ENCODE results near the gene HORMAD1. TPM values are rescaled to one million over a fixed set of nuclear protein-coding genes. Genes with fewer than 3 reads are reported as not detected.
"Not testable (repeated sequence)": the region's sequence is repeated elsewhere in the genome, so short reads cannot be mapped to it uniquely, and the experiment has no call there.

Gene HORMAD1
- total RNA-seq, 2 donors from 2014 or later, result 0.19 TPM; not detected in 1

- DNase-seq (no peak), ATAC-seq (replicated peaks in 1 of 2) (peak in 1 of 2 donors; percentile 60)
- Mint-ChIP-seq H3K4me1 (ENCODE audit: low read depth) (no peaks in the 10 kb centered on the region), H3K9me3 (no peaks in the 10 kb centered on the region), H3K36me3 (ENCODE audit: insufficient read depth in 2 of 2) (peaks cover 2 to 6% of the 10 kb centered on the region in 2 donors), H3K27me3 (ENCODE audit: low read depth) (no peaks in the 10 kb centered on the region), H3K27ac (no peak overlapping the region), H3K4me3 (no peak overlapping the region)
Measured at GRCh38 chr1:150748878-150749719, 28.4 kb upstream of the HORMAD1 start.

GRCh38 chr1:150730130-150730721 lies 9.5 kb upstream of the HORMAD1 start:
- Mint-ChIP-seq H3K9me3 (no peaks in the 10 kb centered on the region), H3K36me3 (ENCODE audit: insufficient read depth in 2 of 2) (no peaks in the 10 kb centered on the region), H3K27me3 (ENCODE audit: low read depth) (no peaks in the 10 kb centered on the region), H3K4me1 (ENCODE audit: low read depth) (no peaks in the 10 kb centered on the region), H3K4me3 (no peak overlapping the region), H3K27ac (no peak overlapping the region)
- ATAC-seq (replicated peaks in 1 of 2) (no peak), DNase-seq (no peak)

- DNase-seq, result no peak
- no peak overlapping the region for H3K4me3 Mint-ChIP-seq
- no peak overlapping the region for H3K27ac Mint-ChIP-seq
- peaks cover 5% of the 10 kb centered on the region for H3K27me3 Mint-ChIP-seq (ENCODE audit: low read depth)
- no peaks in the 10 kb centered on the region for H3K9me3 Mint-ChIP-seq
- no peaks in the 10 kb centered on the region for H3K36me3 Mint-ChIP-seq (ENCODE audit: insufficient read depth in 2 of 2)
- H3K4me1 Mint-ChIP-seq (ENCODE audit: low read depth), result no peaks in the 10 kb centered on the region
- no peak for ATAC-seq (replicated peaks in 1 of 2)
Measured at GRCh38 chr1:150724336-150724735, 3.6 kb upstream of the HORMAD1 start.

GRCh38 chr1:150720098-150720497 lies 597 bp downstream of the HORMAD1 start:
- H3K27me3 Mint-ChIP-seq (ENCODE audit: low read depth), result peaks cover 5% of the 10 kb centered on the region
- no peaks in the 10 kb centered on the region for H3K9me3 Mint-ChIP-seq
- ATAC-seq (replicated peaks in 1 of 2) (no peak), DNase-seq (no peak)
- H3K4me1 Mint-ChIP-seq (ENCODE audit: low read depth), result no peaks in the 10 kb centered on the region
- H3K36me3 Mint-ChIP-seq (ENCODE audit: insufficient read depth in 2 of 2), result no peaks in the 10 kb centered on the region
- no peak overlapping the region for H3K27ac Mint-ChIP-seq
- H3K4me3 Mint-ChIP-seq, result no peak overlapping the region

GRCh38 chr1:150718225-150718891 lies 2.3 kb downstream of the HORMAD1 start:
- H3K9me3 Mint-ChIP-seq, result no peaks in the 10 kb centered on the region
- H3K36me3 Mint-ChIP-seq (ENCODE audit: insufficient read depth in 2 of 2), result no peaks in the 10 kb centered on the region
- H3K4me1 Mint-ChIP-seq (ENCODE audit: low read depth), result no peaks in the 10 kb centered on the region
- DNase-seq (no peak), ATAC-seq (replicated peaks in 1 of 2) (peak in 1 of 2 donors; percentile 28)
- H3K27ac Mint-ChIP-seq, result no peak overlapping the region
- H3K4me3 Mint-ChIP-seq, result no peak overlapping the region
- peaks cover 3% of the 10 kb centered on the region for H3K27me3 Mint-ChIP-seq (ENCODE audit: low read depth)

- not testable (repeated sequence) for ATAC-seq (replicated peaks in 1 of 2)
Measured at GRCh38 chr1:150709031-150709430, 11.7 kb downstream of the HORMAD1 start.

GRCh38 chr1:150708595-150708994 lies 12.1 kb downstream of the HORMAD1 start:
- H3K36me3 Mint-ChIP-seq (ENCODE audit: insufficient read depth in 2 of 2), result no peaks in the 10 kb centered on the region
- peaks cover 7% of the 10 kb centered on the region for H3K27me3 Mint-ChIP-seq (ENCODE audit: low read depth)
- no peak overlapping the region for H3K4me3 Mint-ChIP-seq
- peak in 1 of 2 donors; percentile 52 for ATAC-seq (replicated peaks in 1 of 2)
- H3K27ac Mint-ChIP-seq, result no peak overlapping the region
- no peaks in the 10 kb centered on the region for H3K9me3 Mint-ChIP-seq
- no peaks in the 10 kb centered on the region for H3K4me1 Mint-ChIP-seq (ENCODE audit: low read depth)
- peak; percentile 27 to 29 for DNase-seq

More at GRCh38 chr1:150709031-150709430, 11.7 kb downstream of the HORMAD1 start:
- H3K27me3 Mint-ChIP-seq (ENCODE audit: low read depth); DNase-seq; H3K9me3 Mint-ChIP-seq; H3K27ac Mint-ChIP-seq; H3K36me3 Mint-ChIP-seq (ENCODE audit: insufficient read depth in 2 of 2); H3K4me1 Mint-ChIP-seq (ENCODE audit: low read depth); H3K4me3 Mint-ChIP-seq: not testable (repeated sequence)

GRCh38 chr1:150706091-150706490 lies 14.6 kb downstream of the HORMAD1 start:
- H3K27ac Mint-ChIP-seq, result no peak overlapping the region
- peaks cover 7% of the 10 kb centered on the region for H3K27me3 Mint-ChIP-seq (ENCODE audit: low read depth)
- DNase-seq (no peak), ATAC-seq (replicated peaks in 1 of 2) (no peak)
- no peak overlapping the region for H3K4me3 Mint-ChIP-seq
- no peaks in the 10 kb centered on the region for H3K4me1 Mint-ChIP-seq (ENCODE audit: low read depth)
- H3K9me3 Mint-ChIP-seq, result no peaks in the 10 kb centered on the region
- no peaks in the 10 kb centered on the region for H3K36me3 Mint-ChIP-seq (ENCODE audit: insufficient read depth in 2 of 2)

- Mint-ChIP-seq H3K36me3 (ENCODE audit: insufficient read depth in 2 of 2) (no peaks in the 10 kb centered on the region), H3K4me3 (no peak overlapping the region), H3K9me3 (no peaks in the 10 kb centered on the region), H3K27ac (no peak overlapping the region), H3K4me1 (ENCODE audit: low read depth) (no peaks in the 10 kb centered on the region), H3K27me3 (ENCODE audit: low read depth) (no peaks in the 10 kb centered on the region)
- no peak for ATAC-seq (replicated peaks in 1 of 2)
- DNase-seq, result no peak
Measured at GRCh38 chr1:150703427-150703826, 17.3 kb downstream of the HORMAD1 start.

- H3K4me1 Mint-ChIP-seq (ENCODE audit: low read depth), result peaks cover 22% of the 10 kb centered on the region
- peaks cover 0 to 18% of the 10 kb centered on the region in 2 donors for H3K36me3 Mint-ChIP-seq (ENCODE audit: insufficient read depth in 2 of 2)
- no peaks in the 10 kb centered on the region for H3K9me3 Mint-ChIP-seq
- peak within 1 kb of the TSS; percentile 96 for H3K27ac Mint-ChIP-seq
- no peaks in the 10 kb centered on the region for H3K27me3 Mint-ChIP-seq (ENCODE audit: low read depth)
- DNase-seq (peak; percentile 87 to 93), ATAC-seq (replicated peaks in 1 of 2) (peak; percentile 100)
- H3K4me3 Mint-ChIP-seq, result peak within 1 kb of the TSS; percentile 92 to 96
Measured at GRCh38 chr1:150696995-150697927, 23.4 kb downstream of the HORMAD1 start, which contains the start of gene GOLPH3L. TSS of gene GOLPH3L (minus strand) at chr1:150697154. CDS start at chr1:150694838, 2,316 bp downstream.

GRCh38 chr1:150696590-150696989 lies 24.1 kb downstream of the HORMAD1 start:
- Mint-ChIP-seq H3K9me3 (no peaks in the 10 kb centered on the region), H3K27ac (peak overlapping the region; percentile 71), H3K4me3 (peak overlapping the region; percentile 92 to 96), H3K4me1 (ENCODE audit: low read depth) (peaks cover 22% of the 10 kb centered on the region), H3K27me3 (ENCODE audit: low read depth) (no peaks in the 10 kb centered on the region), H3K36me3 (ENCODE audit: insufficient read depth in 2 of 2) (peaks cover 0 to 18% of the 10 kb centered on the region in 2 donors)
- DNase-seq, result no peak
- ATAC-seq (replicated peaks in 1 of 2), result no peak

- DNase-seq (no peak), ATAC-seq (replicated peaks in 1 of 2) (no peak)
- Mint-ChIP-seq H3K27me3 (ENCODE audit: low read depth) (no peaks in the 10 kb centered on the region), H3K4me1 (ENCODE audit: low read depth) (peaks cover 22% of the 10 kb centered on the region), H3K9me3 (no peaks in the 10 kb centered on the region), H3K4me3 (peak overlapping the region; percentile 92 to 96), H3K36me3 (ENCODE audit: insufficient read depth in 2 of 2) (peaks cover 0 to 18% of the 10 kb centered on the region in 2 donors), H3K27ac (peak overlapping the region; percentile 71)
Measured at GRCh38 chr1:150696162-150696561, 24.5 kb downstream of the HORMAD1 start.
